HEK293 (cell line): ENCODE measurements around the gene TMEM234.
A peak's percentile ranks its signal among the peaks of the same experiment; 100 is the strongest.

Experiments
- SCRT1 ChIP-seq: fragments of 450-650 bp; formaldehyde crosslinking; IDR thresholded peaks from 2 replicates; pipeline ENCODE4 v1.5.1; 2016; ENCODE audit warnings: missing biosample characterization, missing genetic modification characterization, borderline replicate concordance
- SCRT2 ChIP-seq: fragments of 450-650 bp; formaldehyde crosslinking; IDR thresholded peaks from 2 replicates; pipeline ENCODE4 v1.5.1; 2016; ENCODE audit warnings: missing biosample characterization, missing genetic modification characterization
- TCF7L2 ChIP-seq: IDR thresholded peaks from 2 replicates; pipeline ENCODE4 v1.6.1; 2011; ENCODE audit warnings: low read depth, mild to moderate bottlenecking, inconsistent platforms, low read length, moderate library complexity, borderline replicate concordance
- ZBTB44 ChIP-seq: fragments of 450-650 bp; IDR thresholded peaks from 2 replicates; pipeline ENCODE4 v1.5.1; 2018; ENCODE audit warnings: missing biosample characterization, mild to moderate bottlenecking, missing genetic modification characterization
- ZFP3 ChIP-seq: fragments of 450-650 bp; formaldehyde crosslinking; IDR thresholded peaks from 2 replicates; pipeline ENCODE4 v1.5.1; 2016; ENCODE audit warnings: low read depth, missing biosample characterization, missing genetic modification characterization
- ZNF23 ChIP-seq: fragments of 450-650 bp; formaldehyde crosslinking; IDR thresholded peaks from 2 replicates; pipeline ENCODE4 v1.5.1; 2016; ENCODE audit warnings: missing biosample characterization, missing genetic modification characterization, borderline replicate concordance
- ZNF248 ChIP-seq: fragments of 450-650 bp; formaldehyde crosslinking; IDR thresholded peaks from 2 replicates; pipeline ENCODE4 v1.5.1; 2017; ENCODE audit warnings: missing biosample characterization, missing genetic modification characterization
- ZNF280D ChIP-seq: fragments of 450-650 bp; formaldehyde crosslinking; IDR thresholded peaks from 2 replicates; pipeline ENCODE4 v1.5.1; 2016; ENCODE audit warnings: missing biosample characterization, missing genetic modification characterization
- ZNF354C ChIP-seq: fragments of 450-650 bp; formaldehyde crosslinking; IDR thresholded peaks from 2 replicates; pipeline ENCODE4 v1.5.1; 2016; ENCODE audit warnings: missing biosample characterization, missing genetic modification characterization, low read depth, borderline replicate concordance
- ZNF37A ChIP-seq: fragments of 450-650 bp; IDR thresholded peaks from 2 replicates; pipeline ENCODE4 v1.5.1; 2018; ENCODE audit warnings: missing biosample characterization, missing genetic modification characterization
- ZNF394 ChIP-seq: fragments of 450-650 bp; formaldehyde crosslinking; IDR thresholded peaks from 2 replicates; pipeline ENCODE4 v1.5.1; 2016; ENCODE audit warnings: missing biosample characterization, missing genetic modification characterization, mild to moderate bottlenecking, moderate library complexity, borderline replicate concordance
- ZNF585B ChIP-seq: fragments of 450-650 bp; formaldehyde crosslinking; IDR thresholded peaks from 2 replicates; pipeline ENCODE4 v1.5.1; 2016; ENCODE audit warnings: missing biosample characterization, missing genetic modification characterization
- ZNF623 ChIP-seq: fragments of 450-650 bp; formaldehyde crosslinking; IDR thresholded peaks from 2 replicates; pipeline ENCODE4 v1.5.1; 2016; ENCODE audit warnings: missing biosample characterization, missing genetic modification characterization
- ZNF692 ChIP-seq: fragments of 450-650 bp; formaldehyde crosslinking; IDR thresholded peaks from 2 replicates; pipeline ENCODE4 v1.5.1; 2016; ENCODE audit warnings: missing biosample characterization, missing genetic modification characterization
- ZNF791 ChIP-seq: fragments of 450-650 bp; formaldehyde crosslinking; IDR thresholded peaks from 2 replicates; pipeline ENCODE4 v1.5.1; 2016; ENCODE audit warnings: missing biosample characterization, missing genetic modification characterization
- TF ChIP-seq, protein P1 (sequence below): fragments of 450-650 bp; formaldehyde crosslinking; conservative IDR thresholded peaks from 2 replicates; pipeline ENCODE4 v1.5.1; 2016; ENCODE audit warnings: low read depth, missing biosample characterization, missing genetic modification characterization
- TF ChIP-seq, protein P2 (sequence below): IDR thresholded peaks from 2 replicates; pipeline ENCODE4 v1.6.1; 2011; ENCODE audit warnings: mild to moderate bottlenecking, low read depth, low read length, borderline replicate concordance
- TF ChIP-seq, protein P3 (sequence below): fragments of 450-650 bp; formaldehyde crosslinking; IDR thresholded peaks from 2 replicates; pipeline ENCODE4 v1.5.1; 2016; ENCODE audit warnings: missing biosample characterization, missing genetic modification characterization

TMEM234 gene

DNA sequence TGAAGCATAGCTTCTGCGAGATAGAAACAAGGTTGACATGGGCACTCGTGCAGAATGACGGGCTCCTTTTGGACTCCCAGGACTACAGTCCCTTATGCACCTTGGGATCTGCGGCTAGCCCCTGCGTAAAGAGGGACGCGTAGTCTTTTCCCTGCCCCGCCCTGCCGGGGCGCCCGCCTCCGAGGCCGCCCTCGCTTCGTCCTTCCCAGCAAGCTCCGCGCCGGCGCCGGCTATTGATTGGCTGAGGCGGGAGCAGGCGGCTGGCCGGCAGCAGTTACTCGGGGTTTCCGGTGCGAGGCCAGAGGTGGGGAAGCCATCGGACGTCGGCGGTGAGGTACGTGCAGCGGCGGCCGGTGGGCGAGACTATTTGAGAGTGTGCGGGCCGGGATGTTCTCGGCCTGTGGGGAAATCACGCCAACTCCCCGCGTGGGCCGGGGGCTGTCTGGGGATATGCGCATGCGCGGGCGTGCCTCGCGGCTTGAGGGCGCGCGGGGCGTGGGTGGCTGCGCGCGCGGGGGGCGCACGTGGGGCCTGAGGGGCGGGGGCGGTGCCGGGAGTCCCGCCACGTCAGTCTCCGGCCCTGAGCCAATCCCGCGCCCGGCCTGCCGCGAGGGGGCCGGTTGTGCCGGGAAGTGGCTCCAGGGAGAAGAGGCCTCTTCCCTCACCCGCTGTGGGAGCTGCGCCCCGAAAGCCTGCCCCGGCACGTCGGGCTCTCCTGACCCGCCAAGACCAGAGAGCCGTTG lies 42.5 kb downstream of the TMEM234 start, which contains the start of gene TXLNA (continued):
- TF ChIP-seq, protein P1, sequence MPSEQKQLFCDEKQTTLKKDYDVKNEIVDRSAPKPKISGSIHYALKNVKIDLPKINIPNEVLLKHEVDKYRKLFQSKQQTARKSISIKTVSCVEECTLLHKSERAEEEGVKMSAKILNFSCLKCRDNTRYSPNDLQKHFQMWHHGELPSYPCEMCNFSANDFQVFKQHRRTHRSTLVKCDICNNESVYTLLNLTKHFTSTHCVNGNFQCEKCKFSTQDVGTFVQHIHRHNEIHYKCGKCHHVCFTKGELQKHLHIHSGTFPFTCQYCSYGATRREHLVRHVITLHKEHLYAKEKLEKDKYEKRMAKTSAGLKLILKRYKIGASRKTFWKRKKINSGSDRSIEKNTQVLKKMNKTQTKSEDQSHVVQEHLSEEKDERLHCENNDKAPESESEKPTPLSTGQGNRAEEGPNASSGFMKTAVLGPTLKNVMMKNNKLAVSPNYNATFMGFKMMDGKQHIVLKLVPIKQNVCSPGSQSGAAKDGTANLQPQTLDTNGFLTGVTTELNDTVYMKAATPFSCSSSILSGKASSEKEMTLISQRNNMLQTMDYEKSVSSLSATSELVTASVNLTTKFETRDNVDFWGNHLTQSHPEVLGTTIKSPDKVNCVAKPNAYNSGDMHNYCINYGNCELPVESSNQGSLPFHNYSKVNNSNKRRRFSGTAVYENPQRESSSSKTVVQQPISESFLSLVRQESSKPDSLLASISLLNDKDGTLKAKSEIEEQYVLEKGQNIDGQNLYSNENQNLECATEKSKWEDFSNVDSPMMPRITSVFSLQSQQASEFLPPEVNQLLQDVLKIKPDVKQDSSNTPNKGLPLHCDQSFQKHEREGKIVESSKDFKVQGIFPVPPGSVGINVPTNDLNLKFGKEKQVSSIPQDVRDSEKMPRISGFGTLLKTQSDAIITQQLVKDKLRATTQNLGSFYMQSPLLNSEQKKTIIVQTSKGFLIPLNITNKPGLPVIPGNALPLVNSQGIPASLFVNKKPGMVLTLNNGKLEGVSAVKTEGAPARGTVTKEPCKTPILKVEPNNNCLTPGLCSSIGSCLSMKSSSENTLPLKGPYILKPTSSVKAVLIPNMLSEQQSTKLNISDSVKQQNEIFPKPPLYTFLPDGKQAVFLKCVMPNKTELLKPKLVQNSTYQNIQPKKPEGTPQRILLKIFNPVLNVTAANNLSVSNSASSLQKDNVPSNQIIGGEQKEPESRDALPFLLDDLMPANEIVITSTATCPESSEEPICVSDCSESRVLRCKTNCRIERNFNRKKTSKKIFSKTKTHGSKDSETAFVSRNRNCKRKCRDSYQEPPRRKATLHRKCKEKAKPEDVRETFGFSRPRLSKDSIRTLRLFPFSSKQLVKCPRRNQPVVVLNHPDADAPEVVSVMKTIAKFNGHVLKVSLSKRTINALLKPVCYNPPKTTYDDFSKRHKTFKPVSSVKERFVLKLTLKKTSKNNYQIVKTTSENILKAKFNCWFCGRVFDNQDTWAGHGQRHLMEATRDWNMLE (tag by site-specific recombination): peak; percentile 56
- TF ChIP-seq TCF7L2 (no peak), ZNF585B (tag by site-specific recombination) (peak; percentile 91), SCRT1 (no peak), ZNF791 (tag by site-specific recombination) (no peak), ZNF248 (no peak), ZNF37A (tag by site-specific recombination) (no peak), ZBTB44 (tag by site-specific recombination) (no peak), ZNF692 (tag by site-specific recombination) (peak; percentile 75; the same call in 1 of the 2 replicates), ZNF354C (tag by site-specific recombination) (no peak), ZNF23 (no peak), ZFP3 (tag by site-specific recombination) (no peak), ZNF394 (tag by site-specific recombination) (no peak; the same call in 1 of the 2 replicates), SCRT2 (no peak), ZNF280D (tag by site-specific recombination) (no peak), ZNF623 (tag by site-specific recombination) (no peak)
- TF ChIP-seq, protein P2, sequence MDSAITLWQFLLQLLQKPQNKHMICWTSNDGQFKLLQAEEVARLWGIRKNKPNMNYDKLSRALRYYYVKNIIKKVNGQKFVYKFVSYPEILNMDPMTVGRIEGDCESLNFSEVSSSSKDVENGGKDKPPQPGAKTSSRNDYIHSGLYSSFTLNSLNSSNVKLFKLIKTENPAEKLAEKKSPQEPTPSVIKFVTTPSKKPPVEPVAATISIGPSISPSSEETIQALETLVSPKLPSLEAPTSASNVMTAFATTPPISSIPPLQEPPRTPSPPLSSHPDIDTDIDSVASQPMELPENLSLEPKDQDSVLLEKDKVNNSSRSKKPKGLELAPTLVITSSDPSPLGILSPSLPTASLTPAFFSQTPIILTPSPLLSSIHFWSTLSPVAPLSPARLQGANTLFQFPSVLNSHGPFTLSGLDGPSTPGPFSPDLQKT: no peak
- TF ChIP-seq, protein P3, sequence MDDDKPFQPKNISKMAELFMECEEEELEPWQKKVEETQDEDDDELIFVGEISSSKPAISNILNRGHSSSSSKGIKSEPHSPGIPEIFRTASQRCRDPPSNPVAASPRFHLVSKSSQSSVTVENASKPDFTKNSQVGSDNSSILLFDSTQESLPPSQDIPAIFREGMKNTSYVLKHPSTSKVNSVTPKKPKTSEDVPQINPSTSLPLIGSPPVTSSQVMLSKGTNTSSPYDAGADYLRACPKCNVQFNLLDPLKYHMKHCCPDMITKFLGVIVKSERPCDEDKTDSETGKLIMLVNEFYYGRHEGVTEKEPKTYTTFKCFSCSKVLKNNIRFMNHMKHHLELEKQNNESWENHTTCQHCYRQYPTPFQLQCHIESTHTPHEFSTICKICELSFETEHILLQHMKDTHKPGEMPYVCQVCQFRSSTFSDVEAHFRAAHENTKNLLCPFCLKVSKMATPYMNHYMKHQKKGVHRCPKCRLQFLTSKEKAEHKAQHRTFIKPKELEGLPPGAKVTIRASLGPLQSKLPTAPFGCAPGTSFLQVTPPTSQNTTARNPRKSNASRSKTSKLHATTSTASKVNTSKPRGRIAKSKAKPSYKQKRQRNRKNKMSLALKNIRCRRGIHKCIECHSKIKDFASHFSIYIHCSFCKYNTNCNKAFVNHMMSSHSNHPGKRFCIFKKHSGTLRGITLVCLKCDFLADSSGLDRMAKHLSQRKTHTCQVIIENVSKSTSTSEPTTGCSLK (tag by site-specific recombination): no peak
